ENCODE results near the gene PLA2G2A. TPM values are rescaled to one million over a fixed set of nuclear protein-coding genes. Genes with fewer than 3 reads are reported as not detected.

The PLA2G2A gene
- total and polyA plus RNA-seq, 12 donors, result 2.8 to 593 (median 40.9) TPM

GRCh38 chr1:20014153-20014552, 34.7 kb upstream of the PLA2G2A start:
- Histone ChIP-seq H3K4me1 (peaks cover 0 to under 1% (median 0%) of the 10 kb centered on the region in 9 donors), H3K36me3 (no peaks in the 10 kb centered on the region), H3K27me3 (no peaks in the 10 kb centered on the region), H3K4me3 (no peak overlapping the region), H3K9me3 (peaks cover 0 to 54% (median 32%) of the 10 kb centered on the region in 11 donors), H3K27ac (no peak overlapping the region)
- ATAC-seq (no peak), DNase-seq (no peak)
- intact Hi-C loops (cut with DNase I), result no loop called here
- 84 to 88% methylated on average over 2 of the region's 2 CpGs for WGBS, 2 donors
- TF ChIP-seq, protein P1, sequence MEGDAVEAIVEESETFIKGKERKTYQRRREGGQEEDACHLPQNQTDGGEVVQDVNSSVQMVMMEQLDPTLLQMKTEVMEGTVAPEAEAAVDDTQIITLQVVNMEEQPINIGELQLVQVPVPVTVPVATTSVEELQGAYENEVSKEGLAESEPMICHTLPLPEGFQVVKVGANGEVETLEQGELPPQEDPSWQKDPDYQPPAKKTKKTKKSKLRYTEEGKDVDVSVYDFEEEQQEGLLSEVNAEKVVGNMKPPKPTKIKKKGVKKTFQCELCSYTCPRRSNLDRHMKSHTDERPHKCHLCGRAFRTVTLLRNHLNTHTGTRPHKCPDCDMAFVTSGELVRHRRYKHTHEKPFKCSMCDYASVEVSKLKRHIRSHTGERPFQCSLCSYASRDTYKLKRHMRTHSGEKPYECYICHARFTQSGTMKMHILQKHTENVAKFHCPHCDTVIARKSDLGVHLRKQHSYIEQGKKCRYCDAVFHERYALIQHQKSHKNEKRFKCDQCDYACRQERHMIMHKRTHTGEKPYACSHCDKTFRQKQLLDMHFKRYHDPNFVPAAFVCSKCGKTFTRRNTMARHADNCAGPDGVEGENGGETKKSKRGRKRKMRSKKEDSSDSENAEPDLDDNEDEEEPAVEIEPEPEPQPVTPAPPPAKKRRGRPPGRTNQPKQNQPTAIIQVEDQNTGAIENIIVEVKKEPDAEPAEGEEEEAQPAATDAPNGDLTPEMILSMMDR (IDR thresholded peaks at IDR 0.05), result no peak

DNA sequence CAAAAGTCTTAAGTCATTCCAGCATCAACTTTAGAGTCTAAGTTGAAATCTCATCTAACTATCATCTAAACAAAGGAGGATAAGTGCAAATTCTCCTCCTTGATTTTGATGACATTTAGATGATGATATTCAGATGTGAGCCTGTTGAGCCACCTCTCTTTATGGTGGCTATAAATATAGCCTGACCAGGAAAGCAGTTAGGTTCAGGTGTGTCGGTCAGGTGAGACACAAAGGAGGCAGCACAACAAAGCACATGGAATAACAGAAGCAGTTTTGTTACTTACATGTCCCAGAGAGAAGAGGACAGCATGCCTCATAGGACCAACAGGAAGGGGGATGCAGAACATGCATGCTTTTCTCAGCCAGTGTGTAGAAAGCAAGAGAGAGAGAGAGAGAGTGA, 30.6 kb upstream of the PLA2G2A start:
- peaks cover 0 to 12% (median 0%) of the 10 kb centered on the region in 9 donors for H3K4me1 ChIP-seq
- WGBS, 2 donors, result 78 to 80% methylated on average over 1 of the region's 1 CpG
- H3K27ac ChIP-seq, result no peak overlapping the region
- H3K4me3 ChIP-seq, result no peak overlapping the region
- TF ChIP-seq, protein P1 (IDR thresholded peaks at IDR 0.05), result no peak
- ATAC-seq (no peak), DNase-seq (no peak)
- H3K9me3 ChIP-seq, result peaks cover 0 to 17% (median 10%) of the 10 kb centered on the region in 11 donors
- H3K36me3 ChIP-seq, result no peaks in the 10 kb centered on the region
- intact Hi-C loops (cut with DNase I), result no loop called here
- H3K27me3 ChIP-seq, result no peaks in the 10 kb centered on the region

GRCh38 chr1:20009212-20009611, 29.8 kb upstream of the PLA2G2A start:
- Histone ChIP-seq H3K4me3 (no peak overlapping the region), H3K4me1 (peaks cover 0 to 12% (median 0%) of the 10 kb centered on the region in 9 donors), H3K27ac (peak overlapping the region in 8 of 10 donors; percentile 13 to 69 (median 46)), H3K9me3 (peaks cover 0 to 10% (median 6%) of the 10 kb centered on the region in 11 donors), H3K36me3 (no peaks in the 10 kb centered on the region), H3K27me3 (no peaks in the 10 kb centered on the region)
- no peak for DNase-seq
- 68 to 71% methylated on average over 1 of the region's 1 CpG for WGBS, 2 donors
- intact Hi-C loops (cut with DNase I), result no loop called here
- ATAC-seq, result no peak
- TF ChIP-seq, protein P1 (IDR thresholded peaks at IDR 0.05), result no peak

DNA sequence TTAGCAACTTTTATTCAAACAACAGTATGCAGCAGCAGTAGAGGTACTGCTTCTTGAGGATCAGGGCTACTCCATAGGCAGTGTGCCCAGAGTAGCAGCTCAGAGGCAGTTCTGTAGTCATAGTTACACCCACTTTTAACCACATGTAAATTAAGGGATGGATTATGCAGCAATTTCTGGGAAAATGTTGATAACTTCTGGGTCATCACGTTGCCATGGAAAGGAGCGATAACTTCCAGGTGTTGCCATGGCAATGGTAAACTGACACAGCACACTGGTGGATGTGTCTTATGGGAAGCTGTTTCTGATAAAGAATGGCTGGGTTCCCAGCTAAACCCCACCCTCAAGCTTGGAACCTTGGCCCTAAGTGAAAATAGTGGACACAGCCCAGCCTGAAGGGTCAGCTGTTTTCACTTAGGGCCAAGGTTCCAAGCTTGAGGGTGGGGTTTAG, 29.0 kb upstream of the PLA2G2A start:
- TF ChIP-seq, protein P1 (IDR thresholded peaks at IDR 0.05), result no peak
- 45 to 54% methylated on average over 2 of the region's 2 CpGs for WGBS, 2 donors
- H3K36me3 ChIP-seq, result no peaks in the 10 kb centered on the region
- no peaks in the 10 kb centered on the region for H3K27me3 ChIP-seq
- no peak overlapping the region for H3K4me3 ChIP-seq
- H3K9me3 ChIP-seq, result peaks cover 0 to 3% (median 0%) of the 10 kb centered on the region in 11 donors
- peaks cover 0 to 12% (median 0%) of the 10 kb centered on the region in 9 donors for H3K4me1 ChIP-seq
- peak; percentile 94 to 98 (median 97) for ATAC-seq
- peak overlapping the region in 9 of 10 donors; percentile 51 to 79 (median 62) for H3K27ac ChIP-seq
- intact Hi-C loops (cut with DNase I), result no loop called here
- peak; percentile 20 to 82 for DNase-seq

All from heart right ventricle (tissue), 16 donors.